Measurements from ENCODE around the gene GPSM1.

GPSM1 gene

DNA sequence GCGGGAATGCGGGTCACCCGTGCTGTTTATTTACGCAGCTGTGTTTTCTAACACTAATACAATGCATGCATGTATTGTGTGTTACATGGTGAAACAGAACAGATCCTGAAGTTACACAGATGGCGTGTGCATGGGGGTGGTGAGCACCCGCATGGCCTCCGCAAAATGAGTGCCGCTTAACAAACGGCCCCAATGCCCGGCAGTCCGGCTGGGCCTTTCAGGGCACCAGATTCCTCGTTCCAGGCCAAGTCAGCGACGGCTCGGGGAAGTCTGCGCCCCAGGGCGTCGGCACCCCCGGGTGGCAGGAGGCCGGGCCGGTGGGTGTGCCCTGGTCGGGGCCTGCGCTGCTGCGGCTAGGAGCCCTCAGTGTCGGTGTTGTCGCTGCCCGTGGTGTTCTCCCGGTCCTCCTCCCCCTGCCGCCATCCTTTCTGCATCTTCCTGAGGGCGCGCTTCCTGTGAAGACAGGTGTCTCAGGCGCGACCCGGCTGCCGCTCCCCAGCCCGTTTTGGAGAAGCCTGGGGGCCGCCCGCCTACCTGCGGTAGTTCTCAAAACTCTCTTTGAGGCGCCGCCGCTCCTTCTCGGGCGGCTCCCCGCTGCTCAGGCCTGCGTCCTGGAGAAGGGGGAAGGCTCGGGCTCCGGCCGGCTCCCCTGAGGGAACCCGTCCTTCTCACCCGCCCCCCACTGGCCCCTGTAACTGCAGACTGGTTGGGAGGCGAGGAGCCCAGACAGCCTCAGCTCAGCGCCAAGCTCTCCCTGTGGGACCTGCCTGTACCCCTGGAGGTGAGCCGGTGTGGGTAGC lies 36.8 kb downstream of the GPSM1 start:
- DNase-seq: no peak

DNA sequence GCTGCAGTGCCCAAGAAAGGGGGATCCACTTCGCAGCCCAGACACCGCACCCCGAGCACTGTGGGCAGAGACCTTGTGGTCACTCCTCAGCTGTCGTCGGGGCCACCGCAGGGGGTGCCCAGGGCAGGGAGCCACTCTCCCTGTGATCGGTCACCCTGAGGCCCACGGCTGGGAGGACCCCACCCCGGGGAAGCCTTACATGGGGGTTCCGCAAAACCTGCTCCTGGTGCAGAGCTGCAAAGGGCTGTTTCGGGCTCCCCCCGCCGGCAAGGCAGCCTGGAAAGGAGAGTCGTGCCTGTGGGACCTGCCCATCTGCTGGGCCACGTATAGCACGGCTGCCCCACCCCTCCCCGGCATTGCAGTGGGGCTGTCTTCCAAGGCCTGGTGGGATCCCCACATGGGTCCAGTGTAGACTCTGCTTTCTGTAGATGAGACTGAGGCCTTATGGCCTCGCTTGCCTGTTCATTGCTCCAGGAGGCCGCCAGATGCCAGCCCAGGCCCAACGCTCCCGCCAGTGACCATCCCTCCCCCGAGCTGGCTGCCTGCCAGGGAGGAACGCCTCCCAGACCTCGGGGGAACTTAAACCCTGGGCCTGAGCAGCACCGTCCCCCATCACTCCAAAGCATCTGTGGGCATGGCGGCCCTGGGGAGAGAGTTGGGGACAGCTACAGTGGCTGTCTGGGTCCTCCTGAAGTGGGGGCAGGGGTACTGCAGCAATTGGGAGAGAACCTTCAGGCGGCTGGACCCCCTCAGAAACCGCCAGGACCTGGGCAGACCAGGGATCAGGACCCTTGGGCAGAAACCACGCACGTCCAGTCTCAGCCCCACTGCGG lies 37.8 kb downstream of the GPSM1 start:
- no peak for DNase-seq

DNA sequence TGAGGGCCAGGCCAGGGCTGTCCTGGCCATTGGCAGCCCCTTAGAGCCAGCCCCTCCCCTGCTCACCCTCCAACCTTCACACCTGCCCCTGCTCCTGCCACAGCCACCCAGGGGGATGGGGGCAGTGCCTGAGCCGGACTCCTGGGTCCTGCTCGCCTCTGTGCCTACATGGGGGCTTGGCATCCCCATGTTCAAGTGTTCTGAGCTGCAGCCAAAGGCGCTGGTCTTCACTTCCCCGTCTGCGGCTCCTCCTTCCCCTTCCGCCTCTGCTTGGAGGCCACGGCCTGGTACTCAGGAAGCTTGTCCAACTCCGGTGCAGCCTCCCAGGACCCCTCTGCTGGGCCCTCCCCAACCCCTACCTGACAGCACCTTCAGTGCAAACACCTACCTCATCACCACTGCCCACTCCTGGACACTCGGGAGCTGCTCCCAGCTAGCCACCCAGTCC lies 38.5 kb downstream of the GPSM1 start:
- DNase-seq: no peak

DNA sequence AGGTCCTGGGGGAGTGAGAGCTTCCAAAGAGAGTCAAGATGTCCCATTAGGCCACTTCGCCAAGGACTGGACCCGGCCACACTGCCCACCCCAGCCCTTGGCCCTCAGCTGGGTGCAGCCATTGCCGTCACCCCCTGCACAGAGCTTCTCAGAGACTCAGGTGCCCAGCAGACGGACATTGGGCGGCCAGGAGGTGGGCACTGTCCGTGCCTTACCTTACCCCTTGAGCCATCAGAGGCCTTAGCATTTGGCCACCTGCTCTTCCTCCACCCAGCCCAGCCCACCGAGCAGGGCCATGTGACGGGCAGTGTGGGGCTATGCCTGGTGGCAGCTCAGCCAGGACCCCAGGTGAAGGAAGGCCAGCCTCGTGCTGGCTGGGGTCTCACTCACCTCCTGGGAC lies 39.5 kb downstream of the GPSM1 start:
- DNase-seq: no peak

DNA sequence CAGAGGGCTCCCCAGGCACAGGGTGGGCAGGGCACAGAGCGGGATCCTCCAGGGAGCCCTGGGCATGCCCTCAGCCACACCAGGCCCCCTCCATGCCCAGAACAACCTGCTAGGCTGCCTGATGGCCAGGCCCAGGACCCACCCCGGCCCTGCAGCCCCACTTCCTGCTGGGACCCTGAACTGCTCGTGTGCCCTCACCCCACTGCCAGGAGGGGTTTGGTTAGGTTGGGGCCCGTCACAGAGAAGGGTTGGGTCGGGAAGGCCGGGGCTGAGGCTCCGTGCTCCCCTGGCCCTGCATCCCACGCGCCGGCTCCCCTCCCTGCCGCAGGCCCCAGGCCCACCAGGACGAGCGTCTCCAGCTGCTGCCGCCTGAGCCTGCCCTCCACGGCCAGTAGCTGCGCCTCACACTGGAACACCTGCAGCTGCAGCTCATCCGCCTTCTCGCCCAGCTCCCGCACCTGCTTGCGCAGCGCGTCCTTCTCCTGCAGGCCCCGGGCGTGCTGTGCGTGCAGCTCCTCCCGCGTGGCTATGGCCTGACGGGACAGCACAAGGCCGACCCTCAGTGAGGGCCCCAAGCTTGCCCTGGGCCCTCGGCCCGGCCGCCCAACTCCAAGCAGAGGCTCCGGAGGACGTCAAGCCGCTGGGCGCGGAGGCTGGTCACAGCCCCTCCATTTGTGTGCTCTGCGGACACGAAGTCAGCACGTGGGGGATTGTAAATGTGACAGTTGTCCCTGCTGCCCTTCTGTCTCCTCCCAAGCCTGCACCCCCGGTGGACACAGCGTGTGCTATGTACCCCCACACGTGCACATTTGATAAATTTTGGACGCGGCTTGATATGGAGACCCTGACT lies 40.2 kb downstream of the GPSM1 start:
- no peak for DNase-seq

DNA sequence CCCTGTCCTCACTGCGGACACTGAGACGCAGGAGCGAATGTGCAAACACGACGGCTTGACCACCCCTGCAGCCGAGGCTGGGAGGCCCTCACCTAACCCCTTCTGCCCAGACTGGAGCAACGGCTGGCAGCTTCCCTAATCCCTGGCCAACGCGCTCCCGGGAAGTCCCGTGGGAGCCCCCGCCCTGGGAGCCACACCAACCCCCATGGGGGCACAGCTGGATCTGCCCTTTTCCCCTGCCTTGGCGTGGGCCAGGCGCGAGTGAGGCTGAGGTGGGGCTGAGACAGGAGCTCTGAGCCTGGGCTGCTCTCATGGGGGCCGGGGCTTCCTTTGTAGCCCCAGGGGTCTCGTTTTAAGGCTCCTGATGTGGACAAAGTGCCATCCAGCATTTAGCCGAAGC lies 40.9 kb downstream of the GPSM1 start:
- no peak for DNase-seq

DNA sequence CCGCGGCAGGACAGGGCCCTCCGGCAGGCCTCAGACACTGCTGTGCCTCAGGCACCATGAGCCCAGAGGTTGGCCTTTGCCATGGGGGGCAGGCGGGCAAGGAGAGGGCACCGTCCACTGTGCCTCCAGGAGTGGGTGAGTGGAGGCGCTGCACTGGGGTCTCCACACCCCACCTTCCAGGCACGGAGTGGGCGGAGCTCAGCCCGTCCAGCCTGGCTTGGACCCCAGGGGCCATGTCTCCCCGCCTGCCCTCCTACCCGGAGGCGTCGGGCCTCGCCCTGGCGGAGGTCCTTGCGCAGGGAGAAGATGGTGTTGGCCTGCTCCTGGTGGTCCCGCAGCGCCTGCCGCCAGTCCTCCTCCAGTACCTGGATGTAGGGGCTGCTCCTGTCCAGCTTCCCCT lies 42.7 kb downstream of the GPSM1 start:
- no peak for DNase-seq

DNA sequence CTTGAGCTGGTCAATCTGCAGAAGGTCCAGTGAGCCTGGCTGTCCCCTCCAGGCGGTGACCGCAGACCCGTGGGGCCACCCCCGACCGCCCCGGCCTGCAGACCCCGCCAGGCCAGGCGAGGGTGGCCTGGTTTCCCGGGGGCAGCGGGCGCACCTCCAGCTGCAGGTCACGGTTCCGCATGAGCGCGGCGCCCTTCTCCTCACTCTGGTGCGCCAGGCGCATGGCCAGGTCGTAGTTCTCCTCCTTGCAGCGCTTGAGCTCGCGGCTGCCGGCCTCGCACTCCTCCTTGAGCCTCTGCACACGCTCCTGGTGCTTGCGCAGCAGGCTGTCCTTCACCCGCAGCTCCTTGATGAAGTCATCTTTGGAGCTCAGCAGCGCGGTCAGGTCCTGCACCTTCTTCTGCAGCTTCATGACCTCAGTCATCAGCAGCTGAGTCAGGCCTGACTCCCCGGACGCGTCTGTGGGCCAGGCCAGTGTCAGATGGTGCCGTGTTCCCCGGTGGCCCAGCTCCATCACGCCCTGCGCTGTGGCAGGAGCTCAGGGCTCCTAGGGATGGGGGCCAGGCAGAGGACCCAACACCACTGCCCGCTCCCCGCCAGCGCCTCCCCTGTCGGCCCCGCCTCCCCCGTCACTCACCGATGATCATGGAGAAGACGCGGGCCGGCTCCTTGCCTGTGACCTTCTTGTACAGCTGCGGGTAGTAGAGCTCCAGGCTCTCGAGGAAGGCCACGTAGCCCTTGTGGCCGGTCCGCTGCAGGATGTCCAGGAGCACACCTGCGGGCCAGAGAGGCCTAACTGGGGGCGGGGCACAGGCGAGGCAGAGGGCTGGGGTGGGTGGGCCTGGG lies 43.6 kb downstream of the GPSM1 start:
- no peak for DNase-seq

DNA sequence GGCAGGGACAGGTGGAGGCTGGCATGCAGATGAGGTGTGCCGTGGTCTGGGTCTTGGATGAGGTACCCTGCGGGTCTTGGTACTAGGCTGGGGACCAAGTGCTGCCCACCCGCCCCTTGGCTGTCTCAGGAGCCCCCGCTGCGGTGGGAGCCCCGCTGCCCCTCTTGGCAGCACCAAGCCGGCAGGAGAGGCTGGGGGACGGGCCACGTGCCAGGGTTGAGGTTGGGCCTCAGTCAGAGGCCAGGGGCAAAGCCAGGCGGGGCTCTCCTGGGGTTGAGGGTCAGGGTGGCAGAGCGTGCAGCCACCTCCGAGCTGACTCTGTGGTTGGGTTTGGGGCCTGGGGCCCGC lies 44.2 kb downstream of the GPSM1 start:
- DNase-seq: no peak

DNA sequence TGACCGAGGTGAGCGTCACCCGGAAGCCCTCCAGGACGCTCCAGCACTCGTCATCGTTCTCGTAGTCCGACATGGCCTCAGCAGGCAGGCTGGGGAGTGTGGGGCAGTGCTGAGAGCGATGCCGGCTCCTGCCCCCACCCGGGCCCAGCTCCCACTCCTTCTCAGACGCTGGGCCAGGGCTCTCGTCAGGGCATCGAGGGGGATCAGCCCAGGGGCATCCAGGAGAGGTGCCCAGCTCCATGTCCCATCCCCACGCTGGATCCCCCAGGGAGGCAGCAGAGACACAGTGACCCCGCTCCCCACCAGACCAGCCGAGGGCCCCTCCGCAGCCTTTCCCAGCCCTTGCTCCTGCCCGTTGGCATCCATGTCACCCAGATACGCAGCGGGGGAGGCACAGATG lies 44.7 kb downstream of the GPSM1 start:
- DNase-seq: no peak

DNA sequence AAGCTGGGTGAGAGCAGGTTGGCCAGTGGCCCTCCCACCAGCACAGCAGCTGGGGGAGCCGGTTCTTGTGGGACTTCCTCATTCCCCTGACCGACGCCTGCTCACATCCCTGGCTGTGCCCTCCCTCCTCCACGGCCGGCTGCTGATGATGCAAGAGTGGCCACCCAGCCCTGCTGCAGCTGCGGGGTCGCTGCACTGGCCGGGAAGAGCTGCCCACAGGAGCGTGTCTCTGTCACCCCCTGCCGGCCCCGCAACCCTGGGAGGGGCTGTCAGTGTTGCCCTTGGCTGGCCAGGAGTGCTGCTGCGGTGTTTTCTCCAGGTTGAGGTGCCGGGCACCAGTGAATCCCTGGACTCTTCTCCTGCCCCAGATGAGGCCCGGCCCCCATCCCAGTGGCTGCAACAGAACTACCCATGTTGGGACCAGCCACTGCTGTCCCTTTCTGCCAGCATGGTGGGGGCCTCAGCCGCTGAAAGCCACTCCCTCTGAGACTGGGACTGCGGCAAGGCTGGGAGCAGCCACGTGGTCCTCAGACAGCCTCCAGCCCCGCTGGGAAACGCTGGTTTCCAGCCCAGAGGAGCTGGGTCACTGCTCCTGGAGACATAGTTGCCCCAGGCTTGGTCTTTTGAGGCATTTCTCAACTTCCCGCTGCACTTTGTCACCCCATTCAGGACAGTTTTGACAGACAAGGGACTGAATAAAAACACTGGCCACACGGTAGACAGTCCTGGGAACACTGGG lies 45.4 kb downstream of the GPSM1 start:
- DNase-seq: no peak

DNA sequence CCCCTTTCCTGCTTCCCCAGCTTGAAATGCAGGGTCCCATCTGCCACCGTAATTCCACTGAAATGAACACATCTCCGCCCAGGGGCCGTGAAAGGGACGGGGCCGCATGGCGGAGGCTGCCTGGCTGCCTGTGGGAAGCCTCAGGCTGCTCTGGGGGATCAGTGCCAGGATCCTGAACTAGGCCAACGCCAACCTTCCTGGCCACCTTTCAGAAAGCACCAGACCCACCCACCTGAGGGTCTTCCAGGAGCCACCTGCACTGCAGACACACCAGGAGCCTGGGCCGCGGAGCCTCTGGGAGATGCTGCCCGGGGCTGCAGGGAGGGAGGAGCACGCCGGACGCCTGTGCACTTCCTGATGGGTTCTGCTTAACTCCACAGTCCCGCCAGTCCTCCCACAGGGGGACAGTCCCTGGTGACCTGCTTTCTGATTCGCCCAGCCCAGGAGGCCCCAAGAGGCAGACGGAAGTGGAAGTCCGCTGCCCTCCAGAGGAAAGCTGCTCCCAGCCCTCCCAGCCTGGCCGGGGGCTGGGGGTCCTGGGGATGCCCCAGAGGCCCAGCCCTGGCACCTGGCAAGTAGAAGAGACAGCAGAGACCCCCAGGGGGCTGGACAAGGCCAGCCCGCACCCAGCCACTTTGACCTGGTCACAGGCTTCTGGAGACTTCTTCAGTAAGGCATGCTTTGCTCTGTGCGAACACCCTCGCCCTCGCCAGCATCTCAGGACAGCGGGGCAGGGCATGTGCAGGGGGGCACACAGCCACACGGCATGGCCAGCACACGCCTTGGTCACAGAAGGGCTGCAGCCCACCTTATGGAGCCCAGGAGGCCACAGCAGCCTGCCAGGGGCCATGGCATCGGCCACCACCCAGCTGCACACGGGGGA lies 46.2 kb downstream of the GPSM1 start, which contains the start of gene CARD9:
TSS of gene CARD9 (minus strand) at position 370 of the 883 bp plus-strand sequence. CDS start 1,591 bp downstream, outside the sequence.
- DNase-seq: no peak

DNA sequence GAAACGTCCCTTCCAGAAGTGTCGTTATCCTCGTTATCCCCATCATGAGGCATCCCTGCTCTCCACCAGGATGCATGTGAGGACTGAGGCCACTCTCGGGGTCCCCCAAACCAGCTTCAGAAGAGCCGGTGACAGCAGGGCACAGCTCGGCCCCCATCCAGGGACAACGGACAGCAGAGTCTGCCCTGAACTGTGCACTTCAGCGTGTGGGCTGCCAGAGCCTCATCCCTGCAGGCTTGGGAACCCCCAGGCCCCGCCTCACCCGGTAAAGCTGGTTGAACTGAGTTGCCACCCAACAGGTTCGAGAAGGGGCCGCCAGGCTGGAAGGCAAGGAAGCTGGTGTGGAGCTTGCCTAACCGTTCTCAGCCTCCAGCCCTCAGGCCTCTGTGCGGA lies 46.8 kb downstream of the GPSM1 start:
- no peak for DNase-seq

DNA sequence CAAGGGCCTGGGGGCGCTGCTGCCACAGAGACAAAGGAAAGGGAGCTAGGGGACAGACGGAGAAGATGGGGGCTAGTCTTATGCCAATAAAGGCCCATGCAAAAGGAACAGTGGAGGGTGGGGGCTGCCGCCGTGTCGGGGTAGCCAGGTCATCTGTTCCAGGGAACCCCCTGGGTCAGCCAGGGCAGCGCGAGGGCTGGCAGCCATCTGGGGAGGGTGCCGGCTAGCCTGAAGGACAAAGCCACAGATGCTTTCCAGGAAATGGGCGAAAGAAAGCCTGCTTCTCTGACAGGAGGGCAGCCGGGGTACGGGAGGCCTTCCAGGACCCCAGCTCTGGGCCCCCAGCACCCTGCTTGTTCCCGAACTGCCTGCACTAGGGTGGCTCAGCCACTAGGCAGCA lies 47.8 kb downstream of the GPSM1 start:
- DNase-seq: no peak

DNA sequence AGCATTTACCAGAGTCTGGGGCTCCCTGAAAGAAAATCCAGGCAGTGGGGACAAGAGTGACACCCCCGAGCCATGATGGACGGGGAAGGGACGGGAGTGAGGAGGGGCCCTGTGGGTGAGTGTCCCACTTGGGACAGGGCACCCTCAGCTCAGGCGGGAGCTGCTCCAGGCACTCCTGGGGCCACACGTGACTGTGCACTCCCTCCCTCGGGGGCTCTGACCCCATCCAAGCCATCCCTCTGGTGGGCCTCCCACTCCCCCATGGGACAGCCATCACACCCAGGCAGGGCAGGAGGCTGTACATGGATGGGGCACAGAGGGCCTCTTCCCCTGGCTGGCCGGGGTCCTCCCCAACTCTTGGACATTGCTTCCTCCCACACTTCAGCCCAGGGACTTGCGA lies 49.1 kb downstream of the GPSM1 start:
- no peak for DNase-seq

DNA sequence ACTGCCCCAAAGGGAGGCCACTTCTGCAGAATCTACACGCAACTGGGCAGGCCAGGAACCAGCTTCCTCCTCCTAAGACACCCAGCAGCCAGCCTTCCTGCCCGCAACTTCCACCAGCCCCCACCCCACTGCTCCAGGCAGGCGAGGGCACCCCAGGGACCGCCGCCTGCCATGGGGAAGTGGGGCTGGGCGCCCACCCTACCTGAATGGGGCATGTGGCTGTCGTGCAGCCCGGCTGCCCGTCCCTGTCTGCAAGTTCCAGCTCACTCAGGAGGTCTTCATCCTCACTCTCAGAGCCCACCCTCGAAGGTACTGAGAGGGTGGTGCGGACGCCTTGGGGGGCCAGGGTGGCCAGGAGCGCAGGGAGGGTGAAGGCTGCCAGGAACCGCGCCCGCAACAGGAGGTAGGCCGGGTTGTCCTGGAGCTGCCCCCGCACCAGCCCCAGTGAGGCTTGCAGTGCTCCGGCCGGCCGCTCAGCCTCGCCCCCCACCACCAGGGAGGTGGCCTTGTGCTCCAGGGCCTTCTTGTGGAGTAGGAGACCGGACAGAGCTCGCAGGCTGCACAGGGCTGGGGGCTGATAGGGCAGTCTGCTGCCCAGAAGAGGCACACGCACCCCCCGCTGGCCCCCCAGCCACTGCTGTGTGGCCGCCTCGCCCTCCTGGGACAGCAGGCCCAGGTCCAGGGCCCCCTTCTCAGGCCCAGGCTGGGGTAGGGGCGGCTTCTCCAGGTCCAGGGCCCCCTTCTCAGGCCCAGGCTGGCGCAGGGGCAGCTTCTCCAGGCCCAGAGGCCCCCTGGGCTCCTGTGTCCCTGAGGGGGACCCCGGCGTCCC lies 50.2 kb downstream of the GPSM1 start:
- DNase-seq: no peak

DNA sequence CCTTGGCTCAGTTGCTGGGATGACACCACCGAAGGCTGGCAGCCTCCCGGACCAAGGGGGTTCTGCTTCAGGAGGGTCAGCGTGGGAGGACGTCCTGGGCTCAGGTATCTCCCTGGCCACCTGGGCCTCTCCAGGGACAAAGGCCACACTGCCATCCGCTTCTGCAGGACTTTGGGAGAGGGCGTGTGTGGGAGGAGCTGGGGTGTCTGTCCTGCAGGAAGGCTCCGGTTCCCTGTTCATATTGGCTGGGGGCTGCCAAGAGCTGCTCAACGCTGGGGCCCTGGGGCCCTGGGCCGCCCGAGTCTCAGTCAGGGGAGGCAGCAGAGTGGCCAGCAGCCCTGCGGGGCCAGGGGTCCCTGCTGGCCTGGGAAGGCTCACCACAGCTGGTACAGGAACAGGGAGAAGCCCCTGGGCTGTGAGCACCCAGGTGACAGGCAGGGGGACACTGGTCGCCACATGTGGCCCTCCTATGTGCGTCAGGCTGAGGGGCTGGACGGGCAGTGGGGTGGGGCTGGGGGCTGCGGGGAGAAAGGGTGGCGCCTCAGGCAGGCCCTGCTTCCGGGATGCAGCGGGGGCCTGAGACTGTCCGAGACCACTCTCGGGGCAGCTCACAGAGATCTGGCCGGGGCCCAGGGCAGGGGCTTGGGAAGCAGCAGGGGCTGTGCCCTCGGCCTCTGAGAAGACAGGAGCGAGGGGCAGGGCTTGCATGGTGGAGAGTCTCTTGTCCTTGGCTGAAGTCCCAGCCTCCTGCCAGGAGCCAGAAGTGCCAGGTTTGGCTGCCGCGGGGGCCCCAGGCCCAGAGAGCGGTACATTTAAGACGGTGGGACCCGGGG lies 51.0 kb downstream of the GPSM1 start:
- DNase-seq: no peak

DNA sequence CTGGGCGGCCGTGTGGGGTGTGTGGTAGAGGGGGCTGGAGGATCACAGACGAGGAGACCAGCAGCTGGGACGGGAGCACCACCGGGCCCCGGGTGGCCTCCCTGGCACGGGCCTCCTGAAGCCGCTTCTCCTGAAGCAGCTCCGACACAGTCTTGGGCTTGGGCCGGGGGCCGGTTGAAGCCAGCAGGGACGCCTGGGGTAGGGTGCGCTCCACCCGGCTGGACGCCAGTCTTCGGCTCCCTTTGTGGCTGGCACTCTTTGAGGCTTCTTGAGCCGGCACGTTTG lies 51.6 kb downstream of the GPSM1 start:
- no peak for DNase-seq

DNA sequence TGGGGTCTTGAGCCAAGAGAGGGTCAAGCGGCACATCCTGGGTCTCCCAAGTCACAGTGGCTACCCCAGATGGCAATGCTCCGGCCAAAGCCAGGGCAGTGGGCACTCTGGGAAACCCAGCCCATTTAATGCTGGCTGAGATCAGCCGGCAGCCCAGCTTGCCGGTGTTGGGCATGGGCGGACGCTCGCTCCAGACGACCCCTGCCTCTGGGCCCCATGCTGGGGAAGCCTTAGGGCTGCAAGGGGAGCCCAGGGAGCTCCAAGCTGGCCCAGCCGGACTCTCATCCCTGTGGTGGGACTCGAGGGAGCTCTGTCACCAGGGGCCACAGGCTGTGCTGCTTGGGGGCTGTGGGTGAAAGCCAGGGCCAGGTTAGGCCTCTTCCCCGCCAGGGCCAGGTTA lies 52.1 kb downstream of the GPSM1 start:
- no peak for DNase-seq

All from activated CD4-positive, CD25-positive, alpha-beta regulatory T cell treated with anti-CD3 and anti-CD28 coated beads, Interleukin-2, amount 50 U/mL, for 72 hours (primary cell).